Measurements from ENCODE around the gene PNLIPRP2.

DNA sequence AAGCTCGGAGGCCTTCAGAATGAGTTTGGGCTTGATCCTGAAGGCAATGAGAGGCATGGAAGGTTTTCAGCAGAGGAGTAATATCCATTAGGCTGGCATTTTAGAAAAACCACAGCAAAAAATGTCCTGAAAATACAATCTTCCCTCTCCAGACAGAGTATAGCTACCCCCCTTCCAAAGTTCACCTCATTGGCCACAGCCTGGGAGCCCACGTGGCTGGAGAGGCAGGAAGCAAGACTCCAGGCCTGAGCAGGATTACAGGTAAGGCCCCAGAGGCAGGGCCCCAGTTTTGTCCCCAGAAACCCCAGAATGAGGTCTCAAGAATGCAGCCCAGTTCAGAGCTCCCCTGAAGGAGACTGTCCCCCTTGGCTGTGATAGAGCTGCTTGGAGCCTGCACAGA is 24.7 kb upstream of the PNLIPRP2 start:
- TF ChIP-seq, protein P1, sequence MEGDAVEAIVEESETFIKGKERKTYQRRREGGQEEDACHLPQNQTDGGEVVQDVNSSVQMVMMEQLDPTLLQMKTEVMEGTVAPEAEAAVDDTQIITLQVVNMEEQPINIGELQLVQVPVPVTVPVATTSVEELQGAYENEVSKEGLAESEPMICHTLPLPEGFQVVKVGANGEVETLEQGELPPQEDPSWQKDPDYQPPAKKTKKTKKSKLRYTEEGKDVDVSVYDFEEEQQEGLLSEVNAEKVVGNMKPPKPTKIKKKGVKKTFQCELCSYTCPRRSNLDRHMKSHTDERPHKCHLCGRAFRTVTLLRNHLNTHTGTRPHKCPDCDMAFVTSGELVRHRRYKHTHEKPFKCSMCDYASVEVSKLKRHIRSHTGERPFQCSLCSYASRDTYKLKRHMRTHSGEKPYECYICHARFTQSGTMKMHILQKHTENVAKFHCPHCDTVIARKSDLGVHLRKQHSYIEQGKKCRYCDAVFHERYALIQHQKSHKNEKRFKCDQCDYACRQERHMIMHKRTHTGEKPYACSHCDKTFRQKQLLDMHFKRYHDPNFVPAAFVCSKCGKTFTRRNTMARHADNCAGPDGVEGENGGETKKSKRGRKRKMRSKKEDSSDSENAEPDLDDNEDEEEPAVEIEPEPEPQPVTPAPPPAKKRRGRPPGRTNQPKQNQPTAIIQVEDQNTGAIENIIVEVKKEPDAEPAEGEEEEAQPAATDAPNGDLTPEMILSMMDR (IDR thresholded peaks at IDR 0.05) = no peak
- TF ChIP-seq POLR2A (IDR thresholded peaks at IDR 0.05) = no peak

Measured in esophagus squamous epithelium (tissue), 4 donors.